NCI-H748 (cell line): ENCODE results near the gene FOXC2.

Source experiments
- DNase-seq: peaks from one replicate; lab custom pipeline; 2025; ENCODE audit not compliant: unreplicated experiment; lab: John Stamatoyannopoulos, UW

The FOXC2 gene

DNA sequence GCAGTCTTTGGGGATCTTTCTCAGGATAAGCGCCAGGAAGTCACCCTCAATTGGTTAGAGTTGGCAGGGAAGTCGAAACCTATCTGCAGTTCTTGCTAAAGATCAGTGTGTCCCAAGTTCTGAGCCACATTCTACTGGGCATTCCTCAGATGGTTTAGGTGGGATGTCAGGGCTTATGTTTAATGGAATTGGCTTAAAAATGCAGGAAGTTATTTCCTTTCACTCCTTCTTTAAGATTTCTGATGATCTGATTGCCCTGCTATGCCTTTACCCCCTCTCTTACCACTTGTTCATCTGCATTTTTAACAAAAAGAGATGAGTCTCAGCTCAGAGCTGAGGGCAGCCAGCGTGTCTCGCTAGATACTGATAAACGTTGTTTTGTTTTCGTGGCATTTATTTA is 42.5 kb downstream of the FOXC2 start:
- no peak for DNase-seq

DNA sequence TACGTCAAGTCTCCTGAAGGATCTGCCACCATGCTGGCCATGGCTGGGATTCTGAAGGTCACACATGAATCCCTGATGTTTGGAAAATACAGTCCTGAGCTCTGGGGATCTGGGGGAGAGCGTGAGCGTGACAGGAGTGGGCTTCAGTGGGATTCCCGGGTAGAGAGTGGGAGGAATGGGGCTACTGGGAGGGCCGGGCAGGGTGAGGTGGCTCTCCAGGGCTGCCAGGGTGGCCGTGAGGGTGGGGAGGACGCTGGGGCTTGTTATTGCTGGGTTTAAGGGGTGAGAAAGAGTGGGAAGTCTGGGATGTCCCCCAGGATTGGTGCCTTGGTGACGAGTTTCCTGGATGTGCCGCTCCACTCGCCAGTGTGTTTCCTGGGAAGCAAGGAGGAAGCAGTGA is 43.0 kb downstream of the FOXC2 start:
- no peak for DNase-seq

DNA sequence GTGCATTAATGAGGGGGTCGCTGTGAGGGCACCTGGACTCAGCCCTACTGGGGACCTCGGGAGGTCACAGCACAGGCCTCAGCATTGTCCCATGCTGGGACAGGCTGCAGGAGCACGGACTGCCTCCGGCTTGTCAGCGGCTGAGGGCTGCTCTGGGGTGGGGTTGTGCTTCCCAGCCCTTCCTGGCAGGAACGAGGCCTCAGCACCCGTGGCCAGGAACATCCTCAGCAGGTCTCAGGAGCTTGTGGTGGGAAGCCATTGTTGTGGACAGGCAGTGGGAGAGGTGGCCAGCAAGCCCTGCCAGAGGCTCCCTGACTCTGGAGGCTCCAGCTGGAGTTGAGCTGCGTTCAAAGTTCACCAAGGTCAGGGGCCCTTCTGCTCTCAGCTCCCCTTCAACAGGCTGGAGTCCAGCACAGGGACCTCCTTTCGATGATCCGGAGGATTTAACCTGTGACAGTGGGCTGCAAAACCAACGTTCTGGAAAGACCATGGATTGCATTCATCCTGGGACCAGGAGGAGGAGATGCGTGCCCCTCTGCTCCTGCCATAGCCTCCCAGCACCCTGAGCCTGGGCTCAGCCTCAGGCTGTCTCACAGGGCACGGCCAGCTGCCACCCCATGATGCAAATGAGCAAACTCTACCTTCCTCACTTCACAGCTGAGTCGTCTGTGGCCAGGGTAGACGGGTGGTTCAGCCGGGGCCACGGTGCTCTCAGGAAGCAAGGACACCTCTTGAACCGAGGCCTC is 44.3 kb downstream of the FOXC2 start:
- no peak for DNase-seq

DNA sequence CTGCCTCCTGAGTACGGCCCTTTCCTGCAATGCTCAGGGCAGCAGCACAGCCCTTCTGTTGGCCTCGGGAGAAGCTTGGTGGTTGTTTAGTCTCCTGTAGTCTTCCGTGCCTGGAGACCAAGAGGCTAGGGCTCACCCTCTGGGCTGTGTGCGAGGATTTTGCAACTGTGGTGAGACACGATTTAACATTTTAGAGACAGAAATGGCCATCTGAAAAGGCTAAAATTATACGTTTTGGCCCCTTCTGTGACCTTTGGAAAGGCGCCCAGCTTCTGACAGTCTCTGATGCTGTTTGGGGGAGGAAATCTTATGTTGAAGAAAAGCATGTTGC is 44.9 kb downstream of the FOXC2 start:
- DNase-seq = no peak

DNA sequence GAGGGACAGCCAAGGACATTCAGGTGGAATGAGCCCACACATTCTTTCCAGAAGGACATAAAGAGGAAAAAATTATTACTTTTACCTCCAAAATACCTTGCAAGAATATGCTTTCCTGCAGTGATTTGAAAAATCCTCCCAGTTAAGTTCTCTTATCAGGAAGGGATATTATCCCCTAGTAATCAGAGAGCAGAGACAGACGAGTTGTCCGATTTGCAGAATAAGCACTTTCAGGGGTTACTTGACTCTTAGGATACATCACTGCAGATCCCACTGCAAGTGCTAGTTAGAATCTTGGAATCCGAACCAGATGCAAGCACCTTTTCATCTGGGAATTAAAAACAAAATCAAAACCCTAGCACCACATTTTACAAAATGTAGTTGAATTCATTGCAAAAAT is 45.3 kb downstream of the FOXC2 start:
- no peak for DNase-seq

DNA sequence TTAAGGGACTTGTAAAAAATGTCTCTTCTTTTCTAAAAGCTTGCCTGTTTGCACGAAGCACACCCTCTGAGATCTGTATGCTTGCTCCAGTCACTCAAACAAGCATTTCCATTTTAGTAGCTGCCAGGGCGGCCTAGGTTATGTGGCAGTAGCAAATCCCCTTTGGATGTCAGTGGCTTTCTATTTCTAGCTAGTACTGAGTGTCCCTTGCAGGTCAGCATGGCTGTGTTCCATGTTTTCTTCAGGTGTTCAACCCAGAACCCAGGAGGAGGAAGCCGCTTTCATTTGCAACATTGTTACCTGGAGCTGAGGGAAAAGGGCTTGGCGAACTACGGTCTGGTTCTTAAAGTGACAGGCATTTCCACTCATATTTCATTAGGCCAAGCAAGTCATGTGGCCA is 48.1 kb downstream of the FOXC2 start:
- DNase-seq = no peak

DNA sequence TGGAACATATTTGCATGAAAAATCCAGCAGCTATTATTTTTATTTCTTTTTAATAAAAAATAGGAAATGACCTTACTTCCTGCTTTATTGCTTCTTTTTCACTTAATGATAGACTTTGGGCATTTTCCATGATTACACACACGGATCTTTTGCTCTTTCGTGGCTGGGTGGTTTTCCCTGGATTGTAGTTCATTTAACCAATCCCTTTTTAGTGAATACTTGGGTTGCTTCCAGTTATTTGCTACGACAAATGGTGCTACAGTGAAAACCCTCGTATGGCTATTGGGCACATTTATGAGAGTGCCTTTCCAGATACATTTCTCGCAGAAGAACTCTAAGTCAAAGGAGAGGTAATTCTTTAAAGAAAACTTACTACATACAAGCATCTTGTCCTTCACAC is 50.3 kb downstream of the FOXC2 start:
- DNase-seq = no peak

DNA sequence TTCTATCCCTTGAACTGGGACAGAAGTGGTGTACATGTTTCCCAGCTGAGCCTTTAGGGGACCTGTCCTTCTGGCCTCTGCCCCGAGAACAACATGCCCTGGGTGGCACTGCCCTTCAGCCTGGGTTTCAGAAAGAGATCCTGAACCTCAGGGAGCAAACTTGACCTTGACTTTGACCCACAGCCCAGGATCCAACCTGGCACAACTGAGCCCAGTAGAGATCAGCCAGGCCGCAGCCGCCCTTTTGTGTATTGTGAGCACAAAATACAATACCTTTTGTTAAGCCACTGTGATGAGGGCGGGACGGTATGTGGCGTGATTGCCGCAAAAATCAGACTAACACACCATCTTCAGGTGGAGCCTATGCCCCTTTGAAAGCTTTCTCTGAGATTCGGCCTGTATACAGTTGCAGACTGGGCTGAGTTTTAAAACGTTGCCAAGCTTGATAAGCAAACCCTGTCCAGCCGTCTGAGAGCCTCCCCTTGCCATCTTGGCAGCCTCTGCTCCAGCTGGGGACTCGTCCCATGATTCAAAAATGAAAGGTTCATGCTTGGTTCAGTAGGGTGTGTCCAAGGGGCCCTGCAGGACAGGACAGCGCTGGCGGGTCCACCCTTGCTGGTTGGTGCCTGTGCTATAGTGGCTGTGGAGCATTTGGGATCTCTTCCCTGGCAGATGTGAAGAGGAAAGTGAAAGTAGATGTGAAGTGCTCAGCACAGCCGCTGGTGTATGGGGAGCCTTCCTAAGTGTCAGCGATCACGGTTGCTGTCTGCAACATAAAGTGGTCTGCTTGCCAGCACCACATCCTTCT is 52.0 kb downstream of the FOXC2 start:
- no peak for DNase-seq
